C4-2B (cell line): ENCODE measurements around the gene DPM2.

Experiments used
- ZFX ChIP-seq: fragments of 450-650 bp; IDR thresholded peaks from 2 replicates; pipeline ENCODE4 v1.6.1; 2017
- TF ChIP-seq, protein P1 (sequence below): fragments of 450-650 bp; conservative IDR thresholded peaks from 2 replicates; pipeline ENCODE4 v1.5.1; 2017; ENCODE audit warnings: mild to moderate bottlenecking

DNA sequence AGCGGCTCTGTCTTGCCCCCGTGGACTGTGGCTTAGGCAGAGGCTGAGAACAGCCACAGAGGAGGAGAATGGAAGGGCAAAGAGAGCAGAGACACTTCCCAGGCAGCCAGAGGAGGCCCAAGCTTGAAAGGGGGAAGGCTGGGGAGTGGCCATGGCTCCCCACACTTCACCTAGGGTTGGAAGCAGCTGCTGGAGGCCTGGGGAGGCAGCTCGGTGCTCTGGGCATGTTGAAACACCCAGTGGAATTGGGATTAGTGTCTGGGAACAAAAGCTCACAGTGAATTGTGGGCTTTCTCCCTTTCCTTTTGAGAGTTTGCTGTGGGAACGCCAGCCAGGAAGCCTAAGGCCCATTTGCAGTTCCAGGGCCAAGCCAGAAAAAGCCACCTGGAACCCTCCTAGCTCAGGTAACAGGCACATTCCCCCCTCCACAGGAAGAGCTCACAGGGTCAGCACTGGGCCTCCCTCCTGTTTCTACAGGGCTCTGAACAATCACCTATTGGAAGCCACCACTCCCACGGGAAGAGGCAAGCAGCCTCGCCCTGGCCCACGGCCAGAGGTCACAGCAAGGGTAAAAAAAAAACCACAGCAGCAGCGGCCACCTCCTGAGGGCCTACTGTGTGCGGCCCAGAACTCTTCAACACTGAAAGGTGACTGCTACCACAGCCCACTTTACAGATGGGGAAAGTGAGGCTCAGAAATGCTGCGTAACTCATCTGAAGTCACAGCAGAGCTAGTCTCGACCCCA is 22.9 kb upstream of the DPM2 start:
- TF ChIP-seq, protein P1, sequence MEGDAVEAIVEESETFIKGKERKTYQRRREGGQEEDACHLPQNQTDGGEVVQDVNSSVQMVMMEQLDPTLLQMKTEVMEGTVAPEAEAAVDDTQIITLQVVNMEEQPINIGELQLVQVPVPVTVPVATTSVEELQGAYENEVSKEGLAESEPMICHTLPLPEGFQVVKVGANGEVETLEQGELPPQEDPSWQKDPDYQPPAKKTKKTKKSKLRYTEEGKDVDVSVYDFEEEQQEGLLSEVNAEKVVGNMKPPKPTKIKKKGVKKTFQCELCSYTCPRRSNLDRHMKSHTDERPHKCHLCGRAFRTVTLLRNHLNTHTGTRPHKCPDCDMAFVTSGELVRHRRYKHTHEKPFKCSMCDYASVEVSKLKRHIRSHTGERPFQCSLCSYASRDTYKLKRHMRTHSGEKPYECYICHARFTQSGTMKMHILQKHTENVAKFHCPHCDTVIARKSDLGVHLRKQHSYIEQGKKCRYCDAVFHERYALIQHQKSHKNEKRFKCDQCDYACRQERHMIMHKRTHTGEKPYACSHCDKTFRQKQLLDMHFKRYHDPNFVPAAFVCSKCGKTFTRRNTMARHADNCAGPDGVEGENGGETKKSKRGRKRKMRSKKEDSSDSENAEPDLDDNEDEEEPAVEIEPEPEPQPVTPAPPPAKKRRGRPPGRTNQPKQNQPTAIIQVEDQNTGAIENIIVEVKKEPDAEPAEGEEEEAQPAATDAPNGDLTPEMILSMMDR: no peak
- no peak for TF ChIP-seq ZFX
